ENCODE measurements around the gene SIRPB2.
A peak's percentile ranks its signal among the peaks of the same experiment; 100 is the strongest.

Gene SIRPB2

DNA sequence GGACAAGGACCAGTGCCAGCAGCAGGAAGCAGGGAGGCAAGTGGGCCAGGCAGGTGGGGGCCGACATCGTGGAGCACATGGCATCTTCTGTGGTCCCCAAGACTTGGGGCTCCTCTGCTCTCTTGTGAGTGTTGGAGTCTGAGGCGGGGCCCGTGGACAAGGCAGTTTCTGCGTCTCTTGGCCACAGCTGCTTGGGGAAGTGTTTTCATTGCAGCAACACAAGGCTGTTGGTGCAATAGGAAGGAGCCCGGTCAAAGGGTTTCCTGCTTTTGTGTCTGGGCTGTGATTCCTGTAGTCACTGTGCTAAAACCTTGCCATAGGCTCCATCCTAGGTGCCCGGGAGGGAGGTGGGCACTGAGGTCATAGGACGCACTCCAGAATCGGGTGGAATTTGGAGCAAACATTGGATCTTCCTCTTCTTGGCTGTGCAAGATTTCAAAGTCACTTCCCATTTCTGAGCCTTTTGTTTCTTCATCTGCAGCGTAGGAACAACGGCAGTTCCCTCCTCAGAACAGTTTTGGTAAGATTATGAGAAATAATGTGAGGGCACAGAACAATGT lies at the start of gene SIRPB2:
SIRPB2 (minus strand) TSS at position 140 of the 560 bp plus-strand sequence; CDS start at position 79, 61 bp downstream.
- DNase-seq (ENCODE audit: low spot score) = no peak

DNA sequence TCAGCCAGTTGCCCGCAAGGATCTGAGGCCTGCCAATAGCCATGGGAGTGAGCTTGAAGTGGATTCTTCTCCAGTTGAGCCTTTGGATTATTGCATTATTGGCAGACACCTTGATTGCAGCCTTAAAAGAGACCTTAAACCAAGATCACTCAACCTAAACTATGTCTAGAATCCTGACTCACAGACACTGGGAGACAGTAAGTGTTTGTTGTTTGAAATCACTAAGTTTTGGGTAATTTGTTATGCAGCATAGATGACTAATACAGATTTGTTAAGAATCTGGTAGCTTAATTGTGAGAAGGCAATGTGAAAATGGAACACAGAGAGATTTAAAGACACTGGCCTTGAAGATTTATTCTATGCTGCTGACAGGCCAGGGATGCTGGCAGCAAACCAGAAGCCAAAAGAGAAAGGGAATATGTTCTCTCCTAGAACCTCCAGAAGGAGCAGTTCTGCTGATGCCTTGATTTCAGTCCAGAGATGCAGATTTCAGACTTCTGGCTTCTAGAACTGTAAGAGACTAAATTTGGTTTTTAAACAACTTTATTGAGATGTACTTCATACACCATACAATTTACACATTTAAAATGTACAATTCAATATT lies 48.7 kb upstream of the SIRPB2 start:
- no peak for DNase-seq (ENCODE audit: low spot score)

DNA sequence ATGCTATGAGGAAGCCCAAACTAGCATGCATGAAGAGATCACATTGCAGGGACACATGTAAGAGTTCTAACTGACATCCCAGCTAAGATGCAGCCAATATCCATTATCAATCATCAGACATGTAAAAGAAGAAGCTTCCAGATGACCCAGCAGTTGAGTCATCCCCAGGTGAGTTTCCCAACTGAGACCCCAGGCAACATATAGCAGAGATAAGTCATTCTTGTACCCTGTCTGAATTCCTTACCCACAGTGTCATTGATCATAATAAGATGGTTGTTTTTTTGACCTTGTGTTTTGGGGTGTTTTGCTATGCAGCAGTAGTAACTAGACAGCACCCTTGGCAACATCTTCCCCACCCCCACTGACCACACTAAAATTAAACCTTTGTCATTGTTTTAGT lies 47.4 kb upstream of the SIRPB2 start:
- DNase-seq (ENCODE audit: low spot score) = no peak

DNA sequence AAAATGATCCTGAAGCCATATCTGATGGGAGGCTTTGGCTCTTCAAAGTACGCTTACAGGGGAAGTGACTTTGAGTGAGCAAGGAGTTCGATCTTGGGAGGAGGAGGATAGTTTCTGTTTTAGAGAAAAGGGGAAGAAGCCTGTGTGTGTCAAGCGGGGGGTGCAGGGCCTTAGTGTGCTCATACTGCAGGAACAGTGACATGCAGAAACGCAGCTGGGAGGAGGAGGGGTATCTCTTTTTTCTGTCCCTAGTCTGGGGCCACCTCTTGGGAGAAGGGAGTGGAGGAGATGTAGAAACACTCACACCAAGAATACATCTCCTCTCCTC lies 46.5 kb upstream of the SIRPB2 start:
- DNase-seq (ENCODE audit: low spot score) = no peak

DNA sequence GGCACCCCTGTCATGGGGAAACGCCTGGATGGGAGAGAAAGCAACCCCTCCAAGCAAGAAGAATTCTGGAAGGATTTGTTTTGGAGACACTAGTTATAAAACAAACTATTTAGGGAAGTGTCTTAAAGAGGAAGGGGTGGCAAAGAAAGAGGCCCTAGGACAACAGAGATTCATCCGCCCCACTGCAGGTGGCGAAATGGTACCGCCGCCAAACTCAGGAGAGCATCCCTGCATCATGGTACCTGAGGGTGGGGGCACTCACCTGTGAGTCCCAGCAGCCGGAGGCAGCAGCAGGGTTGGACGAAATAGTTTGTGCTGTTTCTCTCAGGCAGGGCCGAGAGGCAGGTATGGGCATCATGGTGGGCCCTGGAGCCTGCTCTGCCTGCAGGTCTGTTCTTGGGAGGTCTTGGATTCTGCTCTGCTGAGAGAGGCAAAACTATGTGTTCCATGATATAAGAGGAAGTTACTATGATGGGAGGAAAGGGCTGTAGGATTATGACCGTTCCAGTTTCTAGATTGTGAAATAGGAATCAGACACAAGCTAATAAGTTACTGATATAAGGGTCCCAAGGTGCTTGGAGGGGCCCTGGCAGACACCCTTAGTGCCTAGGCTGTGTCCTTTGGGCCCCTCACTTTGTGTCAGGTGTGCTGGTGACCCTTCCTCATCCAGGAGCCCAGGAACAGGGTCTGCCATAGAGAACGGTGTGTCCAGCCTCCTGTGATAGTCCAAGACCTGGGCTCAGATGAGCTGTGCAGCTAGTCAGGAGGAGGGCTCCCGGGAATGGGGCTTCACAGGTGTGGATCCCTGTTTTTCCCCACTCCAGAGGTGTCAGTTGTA lies 45.9 kb upstream of the SIRPB2 start:
- DNase-seq (ENCODE audit: low spot score) = no peak

DNA sequence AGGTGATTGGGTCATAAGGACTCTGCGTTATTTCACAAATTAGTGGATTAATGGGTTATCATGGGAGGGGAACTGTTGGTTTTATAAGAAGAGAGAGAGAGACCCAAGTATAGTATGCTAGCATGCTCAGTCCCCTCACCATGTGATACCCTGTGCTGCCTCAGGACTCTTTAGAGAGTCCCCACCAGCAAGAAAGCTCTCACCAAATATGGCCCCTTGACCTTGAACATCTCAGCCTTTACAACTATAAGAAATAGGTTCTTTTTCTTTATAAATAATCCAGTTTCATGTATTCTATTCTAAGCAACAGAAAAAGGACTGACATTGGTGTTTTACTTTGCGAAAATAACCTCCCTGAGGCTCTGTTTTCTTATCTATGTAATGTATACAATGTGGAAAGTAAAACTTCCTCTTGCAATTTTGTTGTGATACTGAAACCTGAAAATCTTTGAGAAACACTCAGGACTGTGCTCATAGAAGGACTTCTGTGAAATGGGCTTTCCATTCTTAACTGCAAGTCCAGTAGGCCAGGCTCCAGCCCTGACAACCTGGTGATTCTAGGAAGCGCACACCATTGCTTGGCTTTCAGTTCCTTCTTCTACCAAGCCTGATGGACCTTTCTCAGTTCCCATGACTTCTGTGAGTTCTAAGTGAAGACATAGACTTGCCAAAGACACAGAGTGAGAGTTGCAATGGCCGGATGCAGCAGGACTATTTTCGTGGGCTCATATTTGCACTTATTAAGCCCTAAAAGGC lies 44.4 kb upstream of the SIRPB2 start:
- no peak for DNase-seq (ENCODE audit: low spot score)

DNA sequence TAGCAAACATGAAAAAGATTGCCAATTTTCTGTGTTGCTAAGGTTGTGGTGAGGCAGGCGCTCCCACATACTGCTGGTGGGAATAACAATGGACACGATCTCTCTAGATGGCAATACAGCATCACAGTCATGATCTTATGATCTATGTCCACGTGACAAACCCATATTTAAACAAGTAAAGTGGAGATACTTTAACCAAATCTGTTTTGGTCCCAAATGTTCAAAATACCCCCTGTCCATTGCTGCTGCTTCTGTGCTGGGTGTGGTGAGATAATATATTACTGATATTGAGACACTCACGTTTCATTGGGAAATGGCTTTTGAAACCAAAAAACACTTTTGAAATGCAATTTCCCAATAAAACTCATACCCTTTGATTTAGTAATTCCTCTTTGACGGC lies 43.3 kb upstream of the SIRPB2 start:
- DNase-seq (ENCODE audit: low spot score) = no peak

DNA sequence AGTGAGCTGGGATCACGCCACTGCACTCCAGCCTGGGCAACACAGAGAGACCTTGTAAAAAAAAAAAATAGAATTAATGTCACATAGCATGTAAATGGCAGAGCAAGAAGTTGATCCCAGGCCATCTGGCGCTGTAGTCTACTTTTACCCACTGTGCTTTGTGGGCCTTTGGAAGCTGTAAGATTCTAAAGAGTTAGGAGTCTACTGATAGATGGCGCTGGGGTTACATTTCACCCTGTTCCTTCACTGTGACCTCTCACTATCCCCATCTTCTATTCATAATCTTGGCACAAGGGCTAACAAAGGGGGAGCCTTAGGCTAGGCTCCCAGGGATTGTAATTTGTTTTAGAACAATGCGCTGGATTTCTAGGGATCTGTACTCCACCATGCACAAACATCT lies 41.8 kb upstream of the SIRPB2 start:
- no peak for DNase-seq (ENCODE audit: low spot score)

DNA sequence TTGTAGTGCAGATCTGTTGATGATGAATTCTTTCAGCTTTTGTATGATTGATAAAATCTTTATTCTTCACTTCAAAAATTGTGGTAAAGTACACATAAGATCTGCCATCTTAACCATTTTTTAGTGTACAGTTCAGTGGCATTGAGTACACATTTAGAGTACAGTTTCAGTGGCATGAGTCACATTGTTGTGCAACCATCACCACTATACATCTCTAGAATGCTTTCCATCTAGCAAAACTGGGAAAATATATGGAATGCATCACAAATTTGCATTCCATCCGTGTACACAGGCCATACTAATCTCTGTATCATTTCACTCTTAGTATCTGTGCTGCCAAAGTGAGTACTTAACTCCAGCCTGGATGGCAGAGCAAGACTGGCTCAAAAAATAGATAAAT lies 37.6 kb upstream of the SIRPB2 start:
- DNase-seq (ENCODE audit: low spot score) = no peak

DNA sequence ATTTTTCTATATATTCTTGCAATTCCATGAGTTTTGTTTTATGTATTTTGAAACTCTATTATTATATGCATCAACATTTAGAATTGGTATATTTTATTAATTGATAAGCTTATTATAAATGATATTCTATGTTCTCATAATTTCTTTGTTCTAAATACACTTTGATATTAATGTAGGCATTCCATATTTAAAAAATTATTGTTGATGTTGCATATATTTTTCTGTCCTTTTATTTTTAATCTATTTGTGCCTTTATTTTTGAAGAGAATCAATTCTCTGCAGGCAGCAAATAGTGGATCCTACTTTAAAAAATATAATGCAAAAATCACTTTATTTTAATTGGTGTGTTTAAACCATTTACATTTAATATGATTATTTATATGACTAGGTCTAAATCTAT lies 36.7 kb upstream of the SIRPB2 start:
- DNase-seq (ENCODE audit: low spot score) = no peak

DNA sequence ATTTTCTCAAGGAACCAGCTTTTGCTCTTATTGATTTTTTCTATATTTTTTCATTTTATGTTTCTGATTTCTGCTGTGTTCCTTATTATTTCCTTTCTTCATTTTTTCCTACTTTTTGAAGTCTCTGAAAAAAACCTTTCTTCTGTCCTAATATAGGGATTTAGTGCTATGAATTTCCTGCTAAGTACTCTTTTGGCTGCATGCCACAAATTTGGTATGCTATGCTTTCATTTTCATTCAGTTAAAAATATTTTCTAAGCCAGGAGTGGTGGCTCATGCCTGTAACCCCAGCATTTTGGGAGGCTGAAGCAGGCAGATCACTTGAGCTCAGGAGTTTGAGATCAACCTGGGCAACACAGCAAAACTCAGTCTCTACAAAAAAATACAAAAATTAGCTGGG lies 35.7 kb upstream of the SIRPB2 start:
- DNase-seq (ENCODE audit: low spot score) = no peak

DNA sequence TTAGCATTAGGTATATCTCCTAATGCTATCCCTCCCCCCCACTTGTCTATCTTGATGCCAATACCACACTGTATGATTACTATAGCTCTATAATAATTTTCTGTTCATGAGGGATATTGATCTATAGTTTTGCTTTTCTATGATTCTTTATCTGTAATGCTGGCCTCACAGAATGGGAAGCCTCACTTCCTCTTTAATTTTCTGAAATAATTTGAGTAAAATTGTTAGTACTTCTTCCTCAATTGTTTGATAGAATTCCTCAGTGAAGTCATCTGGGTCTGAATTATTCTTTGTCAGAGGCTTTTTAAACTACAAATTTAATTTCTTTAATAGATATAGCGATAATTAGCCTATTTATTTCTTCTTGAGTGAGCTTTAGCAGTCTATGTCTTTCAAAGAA lies 35.1 kb upstream of the SIRPB2 start:
- DNase-seq (ENCODE audit: low spot score) = no peak

DNA sequence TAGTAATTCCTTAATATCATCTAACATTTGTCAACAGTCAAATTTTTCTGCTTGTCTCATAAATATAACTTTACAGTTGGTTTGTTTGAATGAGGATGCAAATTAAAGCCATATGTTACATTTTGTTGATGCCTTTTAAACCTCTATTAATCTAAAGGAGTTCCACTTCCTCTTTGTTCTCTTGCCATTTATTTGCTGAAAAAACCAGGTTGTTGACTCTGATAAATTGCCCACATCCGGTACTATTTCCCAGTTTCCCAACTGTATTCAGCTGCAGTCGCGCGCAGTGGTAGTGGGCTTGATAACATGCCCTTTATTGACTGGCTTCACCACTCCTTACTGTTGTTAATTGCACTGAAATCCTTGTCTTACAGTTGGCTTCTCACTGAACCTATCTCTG lies 32.8 kb upstream of the SIRPB2 start:
- no peak for DNase-seq (ENCODE audit: low spot score)

DNA sequence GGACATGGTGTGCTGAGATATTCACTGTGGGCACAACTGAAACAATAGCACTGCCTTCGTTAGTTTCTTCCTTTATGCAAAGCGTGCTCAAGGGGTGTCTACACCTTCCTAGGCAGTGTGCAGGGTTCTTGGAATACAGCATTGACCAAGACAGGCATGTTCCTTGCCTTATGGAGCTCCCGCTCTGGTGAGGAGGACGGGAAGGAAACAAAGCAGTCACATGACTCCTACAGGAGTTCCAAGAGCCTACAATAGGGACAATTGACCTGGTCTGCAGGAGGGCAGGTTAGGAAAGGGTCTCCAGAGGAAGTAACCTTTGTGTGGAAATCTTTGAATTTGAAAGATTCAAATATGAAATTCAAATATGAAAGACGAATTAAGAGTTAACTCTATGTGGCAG lies 25.8 kb upstream of the SIRPB2 start:
- DNase-seq (ENCODE audit: low spot score) = no peak

DNA sequence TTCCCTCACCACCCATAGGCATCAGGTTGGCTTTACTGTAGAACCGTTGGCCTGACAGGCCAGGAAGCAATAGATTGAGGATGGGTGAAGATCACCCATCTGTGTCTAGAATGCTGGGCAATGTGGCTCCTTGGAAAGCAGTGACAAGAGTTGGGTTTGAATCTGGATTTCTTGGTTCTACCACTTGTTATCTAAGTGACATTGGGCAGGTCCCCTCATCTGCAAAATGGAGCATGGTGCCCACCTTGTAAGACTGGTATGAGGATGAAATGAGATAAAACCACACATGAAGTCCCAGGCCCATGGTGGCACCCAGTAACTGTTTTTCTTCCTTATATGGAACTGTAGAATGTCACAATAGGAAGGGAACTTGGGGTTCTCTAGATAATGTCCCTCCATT lies 22.6 kb upstream of the SIRPB2 start:
- DNase-seq (ENCODE audit: low spot score) = no peak

DNA sequence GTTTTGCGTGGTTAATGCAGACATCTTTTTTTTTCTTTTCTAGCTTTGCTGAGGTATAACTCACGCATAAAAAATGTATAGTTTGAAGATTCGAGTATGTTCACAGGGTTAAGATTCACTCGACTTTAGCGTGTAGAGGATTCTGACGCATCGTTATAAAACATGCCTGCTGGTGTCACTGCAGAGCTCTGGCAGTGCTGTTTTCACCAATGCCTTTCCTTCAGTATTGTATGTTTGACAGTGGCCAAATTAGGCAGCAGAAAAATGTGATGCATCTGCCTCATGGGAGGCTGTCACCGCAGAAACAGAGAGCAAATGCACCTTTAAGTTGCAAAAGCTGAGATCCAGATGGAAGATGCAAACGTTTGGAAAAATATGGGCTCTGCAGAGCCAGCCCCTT lies 18.0 kb upstream of the SIRPB2 start:
- no peak for DNase-seq (ENCODE audit: low spot score)

DNA sequence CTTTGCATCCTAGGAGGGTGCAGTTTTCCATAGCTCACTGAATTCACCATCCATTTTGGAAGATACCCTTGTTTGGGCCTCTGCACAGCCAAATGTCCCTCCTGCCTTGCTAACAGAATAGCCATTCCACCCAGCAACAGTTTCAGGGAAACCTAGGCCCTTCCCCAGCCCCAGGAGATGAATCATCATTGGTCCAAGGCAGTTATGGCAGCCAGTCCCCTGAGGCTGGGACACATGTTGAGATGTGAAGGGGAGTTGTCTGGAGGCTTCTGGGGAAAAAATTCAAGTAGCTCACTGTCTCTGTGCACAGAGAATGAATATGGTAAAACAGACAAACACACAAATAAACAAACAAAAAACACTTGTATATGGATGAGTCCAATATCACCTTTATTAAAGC lies 17.4 kb upstream of the SIRPB2 start:
- DNase-seq (ENCODE audit: low spot score) = no peak

DNA sequence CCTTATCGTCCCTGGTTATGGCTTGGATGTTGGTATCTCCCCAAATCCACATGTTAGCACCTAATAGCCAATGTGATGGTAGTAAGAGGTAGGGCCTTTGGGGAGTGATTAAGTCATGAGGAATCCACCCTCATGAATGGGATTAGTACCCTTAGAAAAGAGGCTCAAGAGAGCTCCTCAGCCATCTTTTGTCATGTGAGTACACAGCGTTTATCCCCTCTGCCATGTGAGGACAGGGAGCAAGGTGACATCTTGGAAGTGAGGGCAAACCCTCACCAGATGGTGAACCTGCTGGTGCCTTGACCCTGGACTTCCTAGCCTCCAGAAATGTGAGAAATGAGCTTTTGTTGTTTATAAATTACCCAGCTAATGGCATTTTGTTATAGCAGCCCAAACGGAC lies 16.1 kb upstream of the SIRPB2 start:
- no peak for DNase-seq (ENCODE audit: low spot score)

DNA sequence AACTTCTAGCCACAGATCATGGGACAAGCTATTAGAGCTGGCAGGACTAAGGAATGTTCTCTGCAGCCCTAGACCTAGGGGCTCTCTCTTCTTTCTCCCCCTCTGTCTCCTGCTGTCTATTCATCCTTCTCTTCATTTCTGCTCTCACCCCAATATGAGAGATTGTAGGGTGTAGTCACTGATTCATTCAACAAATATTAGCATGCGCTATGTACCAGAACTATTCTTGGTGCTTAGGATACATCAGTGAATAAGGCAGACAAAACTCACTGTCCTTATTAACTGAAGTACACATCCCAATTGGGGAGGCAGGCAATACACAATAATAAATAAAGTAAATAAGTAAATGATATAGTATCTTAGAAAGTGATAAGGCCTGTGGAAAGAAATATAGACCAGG lies 14.7 kb upstream of the SIRPB2 start:
- DNase-seq (ENCODE audit: low spot score) = no peak

DNA sequence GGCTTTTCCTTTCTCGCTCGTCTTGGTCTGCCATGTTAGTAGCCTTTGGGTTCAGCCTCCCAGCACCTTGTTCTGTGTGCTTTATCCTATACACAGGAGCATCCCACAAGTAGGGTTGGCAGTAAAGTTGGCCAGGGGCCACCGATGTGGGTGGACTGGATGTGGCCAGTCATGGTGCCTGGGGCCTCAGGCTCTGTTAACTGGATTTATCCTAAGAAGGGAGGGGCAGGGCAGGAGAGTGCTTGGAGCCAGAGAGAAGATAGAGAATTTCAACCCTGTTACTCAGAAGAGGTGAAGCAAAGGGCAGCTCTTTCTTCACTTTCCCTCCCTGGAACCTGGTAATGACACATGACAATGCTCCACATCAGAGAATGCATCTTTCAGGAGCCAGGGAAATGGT lies 14.1 kb upstream of the SIRPB2 start:
- DNase-seq (ENCODE audit: low spot score) = no peak

DNA sequence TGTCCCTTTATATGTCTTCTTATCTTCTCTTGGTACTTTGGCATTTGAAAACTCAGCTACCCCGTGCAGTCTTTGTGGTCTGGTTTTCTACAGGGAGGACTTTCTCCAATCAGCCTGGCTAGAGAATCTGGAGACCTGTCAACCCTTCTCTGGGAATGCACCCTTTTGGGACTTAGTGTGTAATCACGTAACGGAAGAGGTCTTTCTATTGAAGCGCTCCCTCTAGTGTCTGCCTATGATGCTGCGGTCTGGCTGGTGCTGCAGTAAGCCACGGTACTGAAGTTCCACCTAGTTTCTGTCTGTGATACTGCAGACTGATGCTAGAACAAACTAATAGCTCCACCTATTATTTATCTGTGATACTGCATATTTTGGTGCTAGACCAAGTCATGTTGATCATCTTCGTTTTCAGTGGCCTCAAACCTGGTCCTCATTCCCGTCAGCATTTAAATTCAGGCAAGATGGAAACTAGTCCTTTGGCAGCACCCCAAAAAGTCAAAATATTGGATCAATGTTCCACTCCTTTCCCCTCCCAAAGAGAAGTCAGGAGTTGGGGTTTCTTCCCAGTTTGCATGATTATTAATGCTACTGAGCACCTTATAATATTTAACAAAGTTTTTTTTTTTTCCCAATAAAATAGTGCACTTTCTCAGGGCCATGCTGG lies 12.5 kb upstream of the SIRPB2 start:
- peak; percentile 76 for DNase-seq (ENCODE audit: low spot score)

DNA sequence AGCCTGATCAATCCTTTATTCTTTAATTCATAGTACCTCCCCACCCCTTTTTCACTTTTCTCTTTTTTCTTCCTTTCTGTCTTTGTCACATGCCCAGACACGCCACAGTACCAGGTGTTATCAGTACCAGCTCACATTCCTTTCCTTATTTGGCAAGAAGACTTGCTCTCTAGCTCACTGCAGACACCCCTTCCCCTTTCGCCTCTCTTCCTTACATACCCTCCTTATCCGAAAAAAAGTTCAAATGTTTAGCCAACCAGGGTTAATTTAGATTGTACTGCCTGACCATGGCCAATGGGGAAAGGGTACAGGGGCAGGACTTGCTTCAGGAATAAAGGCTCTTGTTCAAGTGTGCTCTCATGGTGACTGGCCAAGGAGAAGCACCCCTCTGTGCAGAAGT lies 9.3 kb upstream of the SIRPB2 start:
- DNase-seq (ENCODE audit: low spot score) = no peak

Measured in ecto neural progenitor cell (in vitro differentiated cells).